ENCODE measurements around the gene HS6ST3. TPM values are rescaled to one million over a fixed set of nuclear protein-coding genes. Genes with fewer than 3 reads are reported as not detected.

HS6ST3 gene
- total and polyA plus RNA-seq, 9 of the 15 experiments (the other 6 are each of a cell fraction or from before 2014, with no cell fraction given), result not detected

DNA sequence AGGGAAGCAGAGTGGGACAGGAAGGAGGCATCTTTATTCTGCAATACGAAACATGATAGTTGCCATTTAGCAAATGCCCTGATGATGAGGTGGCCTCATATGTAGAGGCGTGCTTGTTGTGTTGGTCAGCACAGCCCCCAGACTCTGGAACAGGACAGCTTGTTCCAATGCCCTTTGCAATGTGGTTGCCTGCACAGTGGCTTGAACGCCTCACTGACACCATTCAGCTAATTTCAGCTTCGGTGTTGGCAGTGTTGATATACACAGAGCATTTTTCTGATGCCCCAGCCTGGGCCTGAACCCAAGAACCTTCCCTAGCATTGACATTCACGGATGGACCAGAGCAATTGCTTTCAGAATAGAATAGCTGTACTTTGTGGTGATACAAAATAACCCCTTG, 133.3 kb downstream of the HS6ST3 start (continued):
- TF ChIP-seq, protein P1, sequence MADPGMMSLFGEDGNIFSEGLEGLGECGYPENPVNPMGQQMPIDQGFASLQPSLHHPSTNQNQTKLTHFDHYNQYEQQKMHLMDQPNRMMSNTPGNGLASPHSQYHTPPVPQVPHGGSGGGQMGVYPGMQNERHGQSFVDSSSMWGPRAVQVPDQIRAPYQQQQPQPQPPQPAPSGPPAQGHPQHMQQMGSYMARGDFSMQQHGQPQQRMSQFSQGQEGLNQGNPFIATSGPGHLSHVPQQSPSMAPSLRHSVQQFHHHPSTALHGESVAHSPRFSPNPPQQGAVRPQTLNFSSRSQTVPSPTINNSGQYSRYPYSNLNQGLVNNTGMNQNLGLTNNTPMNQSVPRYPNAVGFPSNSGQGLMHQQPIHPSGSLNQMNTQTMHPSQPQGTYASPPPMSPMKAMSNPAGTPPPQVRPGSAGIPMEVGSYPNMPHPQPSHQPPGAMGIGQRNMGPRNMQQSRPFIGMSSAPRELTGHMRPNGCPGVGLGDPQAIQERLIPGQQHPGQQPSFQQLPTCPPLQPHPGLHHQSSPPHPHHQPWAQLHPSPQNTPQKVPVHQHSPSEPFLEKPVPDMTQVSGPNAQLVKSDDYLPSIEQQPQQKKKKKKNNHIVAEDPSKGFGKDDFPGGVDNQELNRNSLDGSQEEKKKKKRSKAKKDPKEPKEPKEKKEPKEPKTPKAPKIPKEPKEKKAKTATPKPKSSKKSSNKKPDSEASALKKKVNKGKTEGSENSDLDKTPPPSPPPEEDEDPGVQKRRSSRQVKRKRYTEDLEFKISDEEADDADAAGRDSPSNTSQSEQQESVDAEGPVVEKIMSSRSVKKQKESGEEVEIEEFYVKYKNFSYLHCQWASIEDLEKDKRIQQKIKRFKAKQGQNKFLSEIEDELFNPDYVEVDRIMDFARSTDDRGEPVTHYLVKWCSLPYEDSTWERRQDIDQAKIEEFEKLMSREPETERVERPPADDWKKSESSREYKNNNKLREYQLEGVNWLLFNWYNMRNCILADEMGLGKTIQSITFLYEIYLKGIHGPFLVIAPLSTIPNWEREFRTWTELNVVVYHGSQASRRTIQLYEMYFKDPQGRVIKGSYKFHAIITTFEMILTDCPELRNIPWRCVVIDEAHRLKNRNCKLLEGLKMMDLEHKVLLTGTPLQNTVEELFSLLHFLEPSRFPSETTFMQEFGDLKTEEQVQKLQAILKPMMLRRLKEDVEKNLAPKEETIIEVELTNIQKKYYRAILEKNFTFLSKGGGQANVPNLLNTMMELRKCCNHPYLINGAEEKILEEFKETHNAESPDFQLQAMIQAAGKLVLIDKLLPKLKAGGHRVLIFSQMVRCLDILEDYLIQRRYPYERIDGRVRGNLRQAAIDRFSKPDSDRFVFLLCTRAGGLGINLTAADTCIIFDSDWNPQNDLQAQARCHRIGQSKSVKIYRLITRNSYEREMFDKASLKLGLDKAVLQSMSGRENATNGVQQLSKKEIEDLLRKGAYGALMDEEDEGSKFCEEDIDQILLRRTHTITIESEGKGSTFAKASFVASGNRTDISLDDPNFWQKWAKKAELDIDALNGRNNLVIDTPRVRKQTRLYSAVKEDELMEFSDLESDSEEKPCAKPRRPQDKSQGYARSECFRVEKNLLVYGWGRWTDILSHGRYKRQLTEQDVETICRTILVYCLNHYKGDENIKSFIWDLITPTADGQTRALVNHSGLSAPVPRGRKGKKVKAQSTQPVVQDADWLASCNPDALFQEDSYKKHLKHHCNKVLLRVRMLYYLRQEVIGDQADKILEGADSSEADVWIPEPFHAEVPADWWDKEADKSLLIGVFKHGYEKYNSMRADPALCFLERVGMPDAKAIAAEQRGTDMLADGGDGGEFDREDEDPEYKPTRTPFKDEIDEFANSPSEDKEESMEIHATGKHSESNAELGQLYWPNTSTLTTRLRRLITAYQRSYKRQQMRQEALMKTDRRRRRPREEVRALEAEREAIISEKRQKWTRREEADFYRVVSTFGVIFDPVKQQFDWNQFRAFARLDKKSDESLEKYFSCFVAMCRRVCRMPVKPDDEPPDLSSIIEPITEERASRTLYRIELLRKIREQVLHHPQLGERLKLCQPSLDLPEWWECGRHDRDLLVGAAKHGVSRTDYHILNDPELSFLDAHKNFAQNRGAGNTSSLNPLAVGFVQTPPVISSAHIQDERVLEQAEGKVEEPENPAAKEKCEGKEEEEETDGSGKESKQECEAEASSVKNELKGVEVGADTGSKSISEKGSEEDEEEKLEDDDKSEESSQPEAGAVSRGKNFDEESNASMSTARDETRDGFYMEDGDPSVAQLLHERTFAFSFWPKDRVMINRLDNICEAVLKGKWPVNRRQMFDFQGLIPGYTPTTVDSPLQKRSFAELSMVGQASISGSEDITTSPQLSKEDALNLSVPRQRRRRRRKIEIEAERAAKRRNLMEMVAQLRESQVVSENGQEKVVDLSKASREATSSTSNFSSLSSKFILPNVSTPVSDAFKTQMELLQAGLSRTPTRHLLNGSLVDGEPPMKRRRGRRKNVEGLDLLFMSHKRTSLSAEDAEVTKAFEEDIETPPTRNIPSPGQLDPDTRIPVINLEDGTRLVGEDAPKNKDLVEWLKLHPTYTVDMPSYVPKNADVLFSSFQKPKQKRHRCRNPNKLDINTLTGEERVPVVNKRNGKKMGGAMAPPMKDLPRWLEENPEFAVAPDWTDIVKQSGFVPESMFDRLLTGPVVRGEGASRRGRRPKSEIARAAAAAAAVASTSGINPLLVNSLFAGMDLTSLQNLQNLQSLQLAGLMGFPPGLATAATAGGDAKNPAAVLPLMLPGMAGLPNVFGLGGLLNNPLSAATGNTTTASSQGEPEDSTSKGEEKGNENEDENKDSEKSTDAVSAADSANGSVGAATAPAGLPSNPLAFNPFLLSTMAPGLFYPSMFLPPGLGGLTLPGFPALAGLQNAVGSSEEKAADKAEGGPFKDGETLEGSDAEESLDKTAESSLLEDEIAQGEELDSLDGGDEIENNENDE (IDR thresholded peaks at IDR 0.05; ENCODE audit: low read depth, low read length), result no peak
